ENCODE results near the gene AHRR. TPM values are rescaled to one million over a fixed set of nuclear protein-coding genes. Genes with fewer than 3 reads are reported as not detected.

Gene AHRR
- total and polyA plus RNA-seq, 9 of the 15 experiments (the other 6 are each of a cell fraction or from before 2014, with no cell fraction given): 0.06 to 1.6 (median 0.75) TPM; not detected in 1

DNA sequence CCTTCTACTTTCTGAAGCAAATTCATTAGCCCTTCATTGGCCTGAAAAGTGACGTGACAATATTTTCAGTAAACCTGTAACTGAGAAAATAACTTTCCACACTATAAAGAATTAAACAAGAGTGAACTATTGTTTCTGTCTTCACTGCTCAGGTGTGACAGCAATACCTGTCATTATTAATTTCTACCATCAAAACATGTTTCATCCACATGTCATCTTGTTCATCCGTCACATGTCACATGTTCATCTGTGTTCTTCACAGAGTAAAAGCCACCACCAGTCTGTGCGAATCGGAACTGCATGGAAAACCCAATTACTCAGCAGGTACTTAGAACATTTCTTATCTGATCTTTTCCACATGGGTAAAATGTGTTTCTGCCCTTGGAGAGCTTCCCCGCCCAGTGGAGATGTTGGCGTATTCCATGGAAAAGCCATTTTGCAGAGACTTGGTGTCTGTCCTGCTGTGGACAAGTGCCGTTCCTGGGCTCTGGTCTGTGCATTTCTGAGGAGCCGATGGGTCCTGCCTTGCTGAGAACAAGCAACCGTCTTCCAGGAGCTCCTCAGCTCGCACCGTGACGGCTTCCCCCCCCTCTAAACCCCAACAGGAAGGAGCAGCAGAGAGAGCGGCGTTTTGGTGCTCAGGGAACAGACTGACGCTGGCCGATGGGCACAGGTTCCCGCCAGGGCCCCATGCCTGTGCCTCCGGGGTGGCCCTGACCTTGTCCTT is 110.8 kb downstream of the AHRR start:
- H3K27ac ChIP-seq (ENCODE audit: extremely low read depth, low read depth, low read length): no peak overlapping the region
- H3K9me3 ChIP-seq (replicated peaks; ENCODE audit: control insufficient read depth, insufficient read depth, low read depth, low read length): no peaks in the 10 kb centered on the region
- in situ Hi-C loops (cut with MboI) (loop anchor here (5.0 kb wide), 1 partner anchor 120 kb away; no protein-coding TSS in a partner anchor), intact Hi-C loops (cut with micrococcal nuclease) (no loop called here)
- BruUV-seq (replicated peaks): no TSS peak
- peaks cover 44 to 93% of the 10 kb centered on the region in 2 experiments for H3K27me3 ChIP-seq (ENCODE audit: control insufficient read depth in 2 of 2, insufficient read depth in 2 of 2, low read length in 2 of 2)
- no peaks in the 10 kb centered on the region; the same call in 1 of the 2 replicates for H4K20me1 ChIP-seq (replicated peaks; ENCODE audit: control insufficient read depth, insufficient read depth, low read length)
- DNase-seq (ENCODE audit: extremely low read depth in 1 of 4, low spot score in 3 of 4) (no peak), ATAC-seq (no peak), FAIRE-seq (peak; percentile 37)
- WGBS (ENCODE audit: insufficient coverage, low coverage, missing lambda C conversion rate): 20% methylated on average over 18 of the region's 18 CpGs
- TF ChIP-seq HMG20B (CRISPR knock-in tag; IDR thresholded peaks at IDR 0.05) (no peak), ZBTB7A (IDR thresholded peaks at IDR 0.05; ENCODE audit: borderline replicate concordance, control insufficient read depth, low read depth, low read length) (no peak), ZFP36 (IDR thresholded peaks at IDR 0.05; ENCODE audit: low read depth, low read length, partially characterized antibody) (no peak), ZNF282 (CRISPR knock-in tag; IDR thresholded peaks at IDR 0.05) (no peak), EP300 (IDR thresholded peaks at IDR 0.05; ENCODE audit: low read length) (no peak), KAT2B (IDR thresholded peaks at IDR 0.05; ENCODE audit: low read depth, low read length) (no peak), ZNF3 (CRISPR knock-in tag; IDR thresholded peaks at IDR 0.05) (no peak), PTRF (tag; IDR thresholded peaks at IDR 0.05) (no peak)
- TF ChIP-seq, protein P1, sequence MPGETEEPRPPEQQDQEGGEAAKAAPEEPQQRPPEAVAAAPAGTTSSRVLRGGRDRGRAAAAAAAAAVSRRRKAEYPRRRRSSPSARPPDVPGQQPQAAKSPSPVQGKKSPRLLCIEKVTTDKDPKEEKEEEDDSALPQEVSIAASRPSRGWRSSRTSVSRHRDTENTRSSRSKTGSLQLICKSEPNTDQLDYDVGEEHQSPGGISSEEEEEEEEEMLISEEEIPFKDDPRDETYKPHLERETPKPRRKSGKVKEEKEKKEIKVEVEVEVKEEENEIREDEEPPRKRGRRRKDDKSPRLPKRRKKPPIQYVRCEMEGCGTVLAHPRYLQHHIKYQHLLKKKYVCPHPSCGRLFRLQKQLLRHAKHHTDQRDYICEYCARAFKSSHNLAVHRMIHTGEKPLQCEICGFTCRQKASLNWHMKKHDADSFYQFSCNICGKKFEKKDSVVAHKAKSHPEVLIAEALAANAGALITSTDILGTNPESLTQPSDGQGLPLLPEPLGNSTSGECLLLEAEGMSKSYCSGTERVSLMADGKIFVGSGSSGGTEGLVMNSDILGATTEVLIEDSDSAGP (CRISPR knock-in tag; IDR thresholded peaks at IDR 0.05): no peak
- H3K79me2 ChIP-seq (ENCODE audit: control insufficient read depth, insufficient read depth, low read length): no peaks in the 10 kb centered on the region
- no peaks in the 10 kb centered on the region for H3K9me1 ChIP-seq (ENCODE audit: control insufficient read depth, insufficient read depth, low read length)
- CTCF ChIA-PET (ENCODE audit: low intra/inter-chr PET ratio): no interaction called here
- peaks cover 0 to 52% of the 10 kb centered on the region in 2 experiments; a peak in 2 of 5 replicates for H3K4me1 ChIP-seq (replicated peaks in 1 of 2; ENCODE audit: control insufficient read depth in 2 of 2, insufficient read depth in 2 of 2, low read length in 2 of 2)
- no peak overlapping the region for H2AFZ ChIP-seq (ENCODE audit: low read depth, low read length)
- H3K4me2 ChIP-seq (ENCODE audit: insufficient read depth, low read length): no peak overlapping the region
- no peak overlapping the region for H3K9ac ChIP-seq (ENCODE audit: insufficient read depth in 1 of 2, low read depth in 2 of 2, low read length in 2 of 2)
- H3K36me3 ChIP-seq (ENCODE audit: control insufficient read depth, insufficient read depth, low read length): no peaks in the 10 kb centered on the region
- POLR2A ChIA-PET: interaction anchor here (0.7 kb wide), 2 partner anchors 9 to 702 kb away, joined by 3 read pairs; no protein-coding TSS in a partner anchor
- no peak overlapping the region for H3K4me3 ChIP-seq
